ENCODE results near the gene SLC25A36.
A peak's percentile ranks its signal among the peaks of the same experiment; 100 is the strongest.
"Not testable (repeated sequence)": the region's sequence is repeated elsewhere in the genome, so short reads cannot be mapped to it uniquely, and the experiment has no call there.

Gene SLC25A36

GRCh38 chr3:140939305-140939704 is 2.3 kb upstream of the SLC25A36 start:
- H3K4me3 ChIP-seq (ENCODE audit: low read length); H3K27me3 ChIP-seq (ENCODE audit: control insufficient read depth, insufficient read depth, low read length); H3K9ac ChIP-seq (ENCODE audit: low read length); H3K36me3 ChIP-seq (ENCODE audit: control insufficient read depth, insufficient read depth, low read length); H3K4me1 ChIP-seq (ENCODE audit: control insufficient read depth, insufficient read depth, low read length); H3K9me3 ChIP-seq (ENCODE audit: control insufficient read depth, low read length): not testable (repeated sequence)

GRCh38 chr3:140941090-140941433 is 574 bp upstream of the SLC25A36 start:
- Histone ChIP-seq H3K4me3 (ENCODE audit: low read length) (no peak overlapping the region), H3K27me3 (ENCODE audit: control insufficient read depth, insufficient read depth, low read length) (no peaks in the 10 kb centered on the region), H3K36me3 (ENCODE audit: control insufficient read depth, insufficient read depth, low read length) (no peaks in the 10 kb centered on the region), H3K9me3 (ENCODE audit: control insufficient read depth, low read length) (no peaks in the 10 kb centered on the region), H3K9ac (ENCODE audit: low read length) (peak overlapping the region; percentile 42), H3K4me1 (ENCODE audit: control insufficient read depth, insufficient read depth, low read length) (peaks cover 11% of the 10 kb centered on the region)

- no peaks in the 10 kb centered on the region for H3K27me3 ChIP-seq (ENCODE audit: control insufficient read depth, insufficient read depth, low read length)
- H3K9ac ChIP-seq (ENCODE audit: low read length) = peak overlapping the region; percentile 98
- H3K4me1 ChIP-seq (ENCODE audit: control insufficient read depth, insufficient read depth, low read length) = peaks cover 24% of the 10 kb centered on the region
- H3K4me3 ChIP-seq (ENCODE audit: low read length) = peak overlapping the region; percentile 87
- H3K36me3 ChIP-seq (ENCODE audit: control insufficient read depth, insufficient read depth, low read length) = no peaks in the 10 kb centered on the region
- no peaks in the 10 kb centered on the region for H3K9me3 ChIP-seq (ENCODE audit: control insufficient read depth, low read length)
Measured at GRCh38 chr3:140942221-140943104, 827 bp downstream of the SLC25A36 start.

- H3K4me1 ChIP-seq (ENCODE audit: control insufficient read depth, insufficient read depth, low read length) = peaks cover 24% of the 10 kb centered on the region
- no peaks in the 10 kb centered on the region for H3K27me3 ChIP-seq (ENCODE audit: control insufficient read depth, insufficient read depth, low read length)
- H3K9ac ChIP-seq (ENCODE audit: low read length) = no peak overlapping the region
- H3K36me3 ChIP-seq (ENCODE audit: control insufficient read depth, insufficient read depth, low read length) = no peaks in the 10 kb centered on the region
- H3K4me3 ChIP-seq (ENCODE audit: low read length) = no peak overlapping the region
- H3K9me3 ChIP-seq (ENCODE audit: control insufficient read depth, low read length) = no peaks in the 10 kb centered on the region
Measured at GRCh38 chr3:140943781-140944552, 2.3 kb downstream of the SLC25A36 start.

- Histone ChIP-seq H3K4me3 (ENCODE audit: low read length) (no peak overlapping the region), H3K9ac (ENCODE audit: low read length) (no peak overlapping the region), H3K9me3 (ENCODE audit: control insufficient read depth, low read length) (no peaks in the 10 kb centered on the region), H3K4me1 (ENCODE audit: control insufficient read depth, insufficient read depth, low read length) (peaks cover 26% of the 10 kb centered on the region), H3K27me3 (ENCODE audit: control insufficient read depth, insufficient read depth, low read length) (no peaks in the 10 kb centered on the region), H3K36me3 (ENCODE audit: control insufficient read depth, insufficient read depth, low read length) (no peaks in the 10 kb centered on the region)
Measured at GRCh38 chr3:140948460-140949249, 7.0 kb downstream of the SLC25A36 start.

GRCh38 chr3:140950144-140950543 is 8.5 kb downstream of the SLC25A36 start:
- H3K9me3 ChIP-seq (ENCODE audit: control insufficient read depth, low read length) = no peaks in the 10 kb centered on the region
- no peaks in the 10 kb centered on the region for H3K27me3 ChIP-seq (ENCODE audit: control insufficient read depth, insufficient read depth, low read length)
- H3K9ac ChIP-seq (ENCODE audit: low read length) = no peak overlapping the region
- H3K4me3 ChIP-seq (ENCODE audit: low read length) = no peak overlapping the region
- no peaks in the 10 kb centered on the region for H3K36me3 ChIP-seq (ENCODE audit: control insufficient read depth, insufficient read depth, low read length)
- peaks cover 19% of the 10 kb centered on the region for H3K4me1 ChIP-seq (ENCODE audit: control insufficient read depth, insufficient read depth, low read length)

- Histone ChIP-seq H3K9me3 (ENCODE audit: control insufficient read depth, low read length) (no peaks in the 10 kb centered on the region), H3K4me1 (ENCODE audit: control insufficient read depth, insufficient read depth, low read length) (peaks cover 19% of the 10 kb centered on the region), H3K9ac (ENCODE audit: low read length) (no peak overlapping the region), H3K27me3 (ENCODE audit: control insufficient read depth, insufficient read depth, low read length) (no peaks in the 10 kb centered on the region), H3K4me3 (ENCODE audit: low read length) (no peak overlapping the region), H3K36me3 (ENCODE audit: control insufficient read depth, insufficient read depth, low read length) (no peaks in the 10 kb centered on the region)
Measured at GRCh38 chr3:140950863-140951262, 9.2 kb downstream of the SLC25A36 start.

GRCh38 chr3:140951750-140952149 is 10.1 kb downstream of the SLC25A36 start:
- H3K4me3 ChIP-seq (ENCODE audit: low read length); H3K9ac ChIP-seq (ENCODE audit: low read length); H3K36me3 ChIP-seq (ENCODE audit: control insufficient read depth, insufficient read depth, low read length); H3K4me1 ChIP-seq (ENCODE audit: control insufficient read depth, insufficient read depth, low read length); H3K9me3 ChIP-seq (ENCODE audit: control insufficient read depth, low read length); H3K27me3 ChIP-seq (ENCODE audit: control insufficient read depth, insufficient read depth, low read length): not testable (repeated sequence)

- no peak overlapping the region for H3K9ac ChIP-seq (ENCODE audit: low read length)
- H3K4me1 ChIP-seq (ENCODE audit: control insufficient read depth, insufficient read depth, low read length) = peaks cover 8% of the 10 kb centered on the region
Measured at GRCh38 chr3:140953028-140953960, 11.7 kb downstream of the SLC25A36 start.

GRCh38 chr3:140954576-140954975 is 12.9 kb downstream of the SLC25A36 start:
- H3K36me3 ChIP-seq (ENCODE audit: control insufficient read depth, insufficient read depth, low read length) = no peaks in the 10 kb centered on the region
- no peaks in the 10 kb centered on the region for H3K9me3 ChIP-seq (ENCODE audit: control insufficient read depth, low read length)
- peaks cover 8% of the 10 kb centered on the region for H3K4me1 ChIP-seq (ENCODE audit: control insufficient read depth, insufficient read depth, low read length)
- H3K4me3 ChIP-seq (ENCODE audit: low read length) = no peak overlapping the region
- no peaks in the 10 kb centered on the region for H3K27me3 ChIP-seq (ENCODE audit: control insufficient read depth, insufficient read depth, low read length)
- H3K9ac ChIP-seq (ENCODE audit: low read length) = no peak overlapping the region

More at GRCh38 chr3:140953028-140953960, 11.7 kb downstream of the SLC25A36 start:
- no peak overlapping the region for H3K4me3 ChIP-seq (ENCODE audit: low read length)
- H3K9me3 ChIP-seq (ENCODE audit: control insufficient read depth, low read length) = no peaks in the 10 kb centered on the region
- no peaks in the 10 kb centered on the region for H3K36me3 ChIP-seq (ENCODE audit: control insufficient read depth, insufficient read depth, low read length)
- H3K27me3 ChIP-seq (ENCODE audit: control insufficient read depth, insufficient read depth, low read length) = no peaks in the 10 kb centered on the region

- Histone ChIP-seq H3K9me3 (ENCODE audit: control insufficient read depth, low read length) (no peaks in the 10 kb centered on the region), H3K27me3 (ENCODE audit: control insufficient read depth, insufficient read depth, low read length) (no peaks in the 10 kb centered on the region), H3K9ac (ENCODE audit: low read length) (no peak overlapping the region), H3K4me3 (ENCODE audit: low read length) (no peak overlapping the region), H3K4me1 (ENCODE audit: control insufficient read depth, insufficient read depth, low read length) (peaks cover 8% of the 10 kb centered on the region), H3K36me3 (ENCODE audit: control insufficient read depth, insufficient read depth, low read length) (no peaks in the 10 kb centered on the region)
Measured at GRCh38 chr3:140955645-140956044, 14.0 kb downstream of the SLC25A36 start.

Data from mucosa of stomach (tissue), 1 donor.